Measurements from ENCODE around the gene ALG14. TPM values are rescaled to one million over a fixed set of nuclear protein-coding genes. Genes with fewer than 3 reads are reported as not detected.

The ALG14 gene
- total and polyA plus RNA-seq, 2 donors (not counting 1 experiment from before 2014, with no cell fraction given), result 3.5 to 3.8 TPM

DNA sequence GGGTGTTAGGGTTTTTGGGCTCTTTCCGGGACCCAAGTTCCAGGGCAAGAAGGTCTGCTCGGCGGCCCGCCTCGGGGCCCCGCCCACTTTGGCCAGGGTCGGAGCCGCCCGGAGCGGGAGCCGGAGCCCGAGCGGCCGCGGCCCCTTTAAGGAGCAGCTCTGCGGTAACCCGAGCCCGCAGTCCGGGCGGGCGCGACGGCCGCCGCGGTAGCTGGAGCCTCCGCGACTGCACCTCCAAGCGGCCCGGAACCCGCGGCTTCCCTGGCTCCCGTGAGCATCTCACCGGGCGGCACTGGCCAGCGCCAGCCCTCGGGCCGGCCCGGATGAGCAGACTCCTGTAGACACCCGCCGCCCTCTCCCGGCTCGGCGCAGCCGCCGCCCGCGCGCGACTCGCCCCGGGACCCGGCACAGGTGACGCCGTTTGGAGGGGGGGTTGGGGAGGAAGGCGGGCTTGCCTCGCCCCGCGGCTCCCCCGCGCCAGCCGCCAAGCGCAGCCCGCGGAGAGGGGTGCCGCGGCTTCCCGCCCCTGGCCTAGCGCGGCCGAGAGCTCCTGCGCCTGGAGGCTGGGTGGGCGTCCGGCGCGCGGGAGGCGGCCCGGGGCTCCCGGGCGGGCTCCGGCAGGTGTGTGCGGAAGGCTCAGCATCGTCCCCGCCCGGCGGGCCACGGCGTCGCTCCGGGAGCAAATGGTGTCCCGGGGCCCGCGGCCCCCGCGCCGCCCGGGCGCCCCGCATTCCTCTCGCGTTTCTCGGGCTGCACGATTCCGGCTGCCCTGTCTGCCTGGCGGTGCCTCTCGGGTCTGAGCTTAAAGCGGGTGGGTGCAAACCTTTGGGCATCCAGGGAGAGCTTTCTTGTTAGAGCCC, 44.7 kb upstream of the ALG14 start, which contains the start of gene TLCD4:
TLCD4 (plus strand) TSS at position 149 of the 860 bp plus-strand sequence. CDS start 26,547 bp downstream, outside the sequence.
- H3K9me3 ChIP-seq (ENCODE audit: control insufficient read depth, insufficient read depth, low read depth, low read length), result no peaks in the 10 kb centered on the region
- no peaks in the 10 kb centered on the region for H3K79me2 ChIP-seq (ENCODE audit: control insufficient read depth, insufficient read depth, low read length)
- peak within 1 kb of the TSS; percentile 49 for H2AFZ ChIP-seq (ENCODE audit: low read length)
- peak within 1 kb of the TSS; percentile 13 for H3K9ac ChIP-seq (ENCODE audit: insufficient read depth, low read length)
- H3K4me3 ChIP-seq (replicated peaks in 1 of 4; ENCODE audit: control extremely low read depth in 1 of 4, insufficient read depth in 1 of 4, low read depth in 3 of 4, low read length in 4 of 4), result peak within 1 kb of the TSS; percentile 58 to 85 (median 67)
- peak; percentile 23 to 47 for DNase-seq (ENCODE audit: low read depth in 2 of 2)
- H3K27ac ChIP-seq (ENCODE audit: insufficient read depth, low read length), result no peak within 1 kb of the TSS
- H3K4me1 ChIP-seq (ENCODE audit: control insufficient read depth, extremely low read depth, insufficient read depth, low read length), result no peaks in the 10 kb centered on the region
- H3K27me3 ChIP-seq (ENCODE audit: control insufficient read depth, insufficient read depth, low read length), result peaks cover 5% of the 10 kb centered on the region
- peak within 1 kb of the TSS; percentile 90 for H3K4me2 ChIP-seq (ENCODE audit: extremely low read depth, insufficient read depth, low read length)
- no peaks in the 10 kb centered on the region for H3K36me3 ChIP-seq (ENCODE audit: control insufficient read depth, insufficient read depth, low read length)
- TF ChIP-seq, protein P1, sequence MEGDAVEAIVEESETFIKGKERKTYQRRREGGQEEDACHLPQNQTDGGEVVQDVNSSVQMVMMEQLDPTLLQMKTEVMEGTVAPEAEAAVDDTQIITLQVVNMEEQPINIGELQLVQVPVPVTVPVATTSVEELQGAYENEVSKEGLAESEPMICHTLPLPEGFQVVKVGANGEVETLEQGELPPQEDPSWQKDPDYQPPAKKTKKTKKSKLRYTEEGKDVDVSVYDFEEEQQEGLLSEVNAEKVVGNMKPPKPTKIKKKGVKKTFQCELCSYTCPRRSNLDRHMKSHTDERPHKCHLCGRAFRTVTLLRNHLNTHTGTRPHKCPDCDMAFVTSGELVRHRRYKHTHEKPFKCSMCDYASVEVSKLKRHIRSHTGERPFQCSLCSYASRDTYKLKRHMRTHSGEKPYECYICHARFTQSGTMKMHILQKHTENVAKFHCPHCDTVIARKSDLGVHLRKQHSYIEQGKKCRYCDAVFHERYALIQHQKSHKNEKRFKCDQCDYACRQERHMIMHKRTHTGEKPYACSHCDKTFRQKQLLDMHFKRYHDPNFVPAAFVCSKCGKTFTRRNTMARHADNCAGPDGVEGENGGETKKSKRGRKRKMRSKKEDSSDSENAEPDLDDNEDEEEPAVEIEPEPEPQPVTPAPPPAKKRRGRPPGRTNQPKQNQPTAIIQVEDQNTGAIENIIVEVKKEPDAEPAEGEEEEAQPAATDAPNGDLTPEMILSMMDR (conservative IDR thresholded peaks at IDR 0.05 in 1 of 2, IDR thresholded peaks at IDR 0.05 in 1 of 2; ENCODE audit: low read depth in 1 of 2, low read length in 2 of 2), result no peak
- peak; percentile 53 for TF ChIP-seq EZH2 (IDR thresholded peaks at IDR 0.05; ENCODE audit: low read length, missing control alignments)
- no peaks in the 10 kb centered on the region for H4K20me1 ChIP-seq (ENCODE audit: control insufficient read depth, extremely low read depth, insufficient read depth, low read length)

DNA sequence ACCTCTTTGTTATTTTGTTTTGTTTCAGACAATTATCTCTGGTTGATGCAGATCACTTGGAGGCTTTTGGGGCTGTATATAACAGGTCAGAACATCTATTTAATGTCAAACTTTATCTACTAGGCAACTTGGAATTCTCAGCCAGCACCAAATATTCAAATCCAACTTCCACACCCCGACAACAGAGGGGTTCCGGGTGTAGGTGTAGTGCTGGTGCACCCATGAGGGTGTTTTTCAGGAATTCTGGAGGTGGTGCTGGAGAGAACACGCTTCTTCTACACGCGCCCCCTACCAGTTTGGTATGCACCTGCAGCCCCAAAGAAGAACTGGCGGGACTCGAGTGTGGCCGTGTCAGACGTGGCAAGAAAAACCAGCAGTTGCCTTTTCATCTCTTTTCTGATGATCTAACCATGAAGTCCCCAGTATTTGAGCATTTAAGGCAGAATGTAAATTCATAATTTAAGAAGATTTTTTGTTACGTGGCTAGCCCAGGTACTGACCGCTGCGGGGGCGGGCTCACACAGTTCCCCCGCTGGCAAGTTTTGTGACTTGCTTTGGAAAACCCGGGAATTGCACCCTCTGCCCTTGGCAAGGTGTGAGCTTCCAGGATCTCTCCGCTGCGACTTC, 43.9 kb upstream of the ALG14 start:
- Histone ChIP-seq H3K79me2 (ENCODE audit: control insufficient read depth, insufficient read depth, low read length) (no peaks in the 10 kb centered on the region), H2AFZ (ENCODE audit: low read length) (peak overlapping the region; percentile 49), H3K9me3 (ENCODE audit: control insufficient read depth, insufficient read depth, low read depth, low read length) (no peaks in the 10 kb centered on the region), H3K4me2 (ENCODE audit: extremely low read depth, insufficient read depth, low read length) (peak overlapping the region; percentile 90), H4K20me1 (ENCODE audit: control insufficient read depth, extremely low read depth, insufficient read depth, low read length) (no peaks in the 10 kb centered on the region), H3K4me1 (ENCODE audit: control insufficient read depth, extremely low read depth, insufficient read depth, low read length) (no peaks in the 10 kb centered on the region), H3K4me3 (replicated peaks in 1 of 4; ENCODE audit: control extremely low read depth in 1 of 4, insufficient read depth in 1 of 4, low read depth in 3 of 4, low read length in 4 of 4) (peak overlapping the region; percentile 58 to 85 (median 67)), H3K27ac (ENCODE audit: insufficient read depth, low read length) (no peak overlapping the region), H3K36me3 (ENCODE audit: control insufficient read depth, insufficient read depth, low read length) (no peaks in the 10 kb centered on the region), H3K9ac (ENCODE audit: insufficient read depth, low read length) (no peak overlapping the region), H3K27me3 (ENCODE audit: control insufficient read depth, insufficient read depth, low read length) (peaks cover 7% of the 10 kb centered on the region)
- peak; percentile 43 to 46 for DNase-seq (ENCODE audit: low read depth in 2 of 2)
- no peak for TF ChIP-seq EZH2 (IDR thresholded peaks at IDR 0.05; ENCODE audit: low read length, missing control alignments)
- TF ChIP-seq, protein P1 (conservative IDR thresholded peaks at IDR 0.05 in 1 of 2, IDR thresholded peaks at IDR 0.05 in 1 of 2; ENCODE audit: low read depth in 1 of 2, low read length in 2 of 2), result peak; percentile 24 to 56

DNA sequence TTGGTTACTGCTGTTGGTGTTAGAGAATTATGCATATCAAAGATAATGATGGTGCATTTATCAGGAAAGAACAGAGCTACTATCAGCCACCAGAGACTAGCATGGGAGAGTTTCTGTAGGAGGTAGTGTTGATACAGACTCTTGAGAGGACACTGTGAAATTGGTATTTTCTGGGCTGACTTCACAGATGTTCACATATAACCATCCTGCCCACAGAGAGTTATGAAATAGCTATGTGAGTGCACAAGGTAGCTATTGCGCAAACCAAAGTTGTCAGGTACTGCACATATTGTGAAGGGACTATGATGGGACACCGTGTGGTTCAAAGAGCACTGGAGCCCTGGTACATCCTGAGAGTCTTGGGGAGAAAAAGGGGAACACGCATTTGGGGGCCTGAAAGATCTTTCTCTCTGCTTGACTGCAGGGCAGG, 43.0 kb upstream of the ALG14 start:
- Histone ChIP-seq H3K9ac (ENCODE audit: insufficient read depth, low read length) (no peak overlapping the region), H4K20me1 (ENCODE audit: control insufficient read depth, extremely low read depth, insufficient read depth, low read length) (no peaks in the 10 kb centered on the region), H2AFZ (ENCODE audit: low read length) (no peak overlapping the region), H3K27ac (ENCODE audit: insufficient read depth, low read length) (no peak overlapping the region), H3K4me2 (ENCODE audit: extremely low read depth, insufficient read depth, low read length) (no peak overlapping the region), H3K4me1 (ENCODE audit: control insufficient read depth, extremely low read depth, insufficient read depth, low read length) (no peaks in the 10 kb centered on the region), H3K27me3 (ENCODE audit: control insufficient read depth, insufficient read depth, low read length) (peaks cover 10% of the 10 kb centered on the region), H3K79me2 (ENCODE audit: control insufficient read depth, insufficient read depth, low read length) (no peaks in the 10 kb centered on the region), H3K9me3 (ENCODE audit: control insufficient read depth, insufficient read depth, low read depth, low read length) (no peaks in the 10 kb centered on the region), H3K36me3 (ENCODE audit: control insufficient read depth, insufficient read depth, low read length) (no peaks in the 10 kb centered on the region), H3K4me3 (replicated peaks in 1 of 4; ENCODE audit: control extremely low read depth in 1 of 4, insufficient read depth in 1 of 4, low read depth in 3 of 4, low read length in 4 of 4) (no peak overlapping the region)
- TF ChIP-seq, protein P1 (conservative IDR thresholded peaks at IDR 0.05 in 1 of 2, IDR thresholded peaks at IDR 0.05 in 1 of 2; ENCODE audit: low read depth in 1 of 2, low read length in 2 of 2), result no peak
- TF ChIP-seq EZH2 (IDR thresholded peaks at IDR 0.05; ENCODE audit: low read length, missing control alignments), result no peak
- DNase-seq (ENCODE audit: low read depth in 2 of 2), result no peak
